H9 (cell line): ENCODE data around the gene VPS9D1. TPM values are rescaled to one million over a fixed set of nuclear protein-coding genes. Genes with fewer than 3 reads are reported as not detected.

Experiments
- DNase-seq: peaks from one replicate; pipeline ENCODE4 v3.0.0-alpha.2; 2017
- H2AFZ ChIP-seq: one replicate; pipeline ENCODE4 v1.6.1; 2013; ENCODE audit warnings: mild to moderate bottlenecking, low read length, control low read depth, moderate library complexity
- H2AK5ac ChIP-seq: 2 replicates; pipeline ENCODE4 v1.6.1; 2013; ENCODE audit warnings: low read length, control low read depth, mixed read lengths; ENCODE audit not compliant: insufficient read length
- H2BK120ac ChIP-seq: one replicate; pipeline ENCODE4 v1.6.1; 2013; ENCODE audit warnings: low read depth, mild to moderate bottlenecking, low read length, control low read depth, inconsistent platforms; ENCODE audit not compliant: poor library complexity, severe bottlenecking
- H2BK12ac ChIP-seq: 2 replicates; pipeline ENCODE4 v1.6.1; 2013; ENCODE audit warnings: low read length, control low read depth, mixed read lengths, low read depth; ENCODE audit not compliant: insufficient read length
- H2BK15ac ChIP-seq: 2 replicates; pipeline ENCODE4 v1.6.1; 2013; ENCODE audit warnings: low read depth, low read length, control low read depth
- H2BK20ac ChIP-seq: one replicate; pipeline ENCODE4 v1.6.1; 2013; ENCODE audit warnings: low read depth, mild to moderate bottlenecking, low read length, control low read depth, inconsistent platforms; ENCODE audit not compliant: poor library complexity, severe bottlenecking
- H2BK5ac ChIP-seq: 2 replicates; pipeline ENCODE4 v1.6.1; 2013; ENCODE audit warnings: low read length, control low read depth, mixed read lengths; ENCODE audit not compliant: insufficient read length
- H3K14ac ChIP-seq: 2 replicates; pipeline ENCODE4 v1.6.1; 2013; ENCODE audit warnings: low read length, control low read depth; ENCODE audit not compliant: insufficient read depth
- H3K18ac ChIP-seq: 2 replicates; pipeline ENCODE4 v1.6.1; 2013; ENCODE audit warnings: low read depth, mild to moderate bottlenecking, mixed read lengths, low read length, control low read depth; ENCODE audit not compliant: insufficient read length
- H3K23ac ChIP-seq: 2 replicates; pipeline ENCODE4 v1.6.1; 2013; ENCODE audit warnings: low read length, control low read depth, mixed read lengths, low read depth; ENCODE audit not compliant: insufficient read length
- H3K23me2 ChIP-seq: 2 replicates; pipeline ENCODE4 v1.6.1; 2013; ENCODE audit warnings: low read depth, mild to moderate bottlenecking, mixed read lengths, low read length, control low read depth; ENCODE audit not compliant: insufficient read length, poor library complexity, severe bottlenecking
- H3K27ac ChIP-seq: 2 replicates; pipeline ENCODE4 v1.5.1; 2013; ENCODE audit warnings: low read length, control low read depth, mixed read lengths, low read depth; ENCODE audit not compliant: insufficient read length
- H3K27me3 ChIP-seq: 2 replicates; pipeline ENCODE4 v1.6.1; 2013; ENCODE audit warnings: low read length, control low read depth, inconsistent platforms; ENCODE audit not compliant: insufficient read depth
- H3K4ac ChIP-seq: 2 replicates; pipeline ENCODE4 v1.6.1; 2013; ENCODE audit warnings: low read depth, mild to moderate bottlenecking, control low read depth, inconsistent platforms, low read length, moderate library complexity
- H3K4me1 ChIP-seq: 2 replicates; pipeline ENCODE4 v1.6.1; 2013; ENCODE audit warnings: low read length, control low read depth, inconsistent platforms; ENCODE audit not compliant: insufficient read depth
- H3K4me2 ChIP-seq: 2 replicates; pipeline ENCODE4 v1.6.1; 2013; ENCODE audit warnings: low read length, control low read depth, mixed read lengths; ENCODE audit not compliant: insufficient read length, insufficient read depth
- H3K56ac ChIP-seq: 2 replicates; pipeline ENCODE4 v1.6.1; 2013; ENCODE audit warnings: low read depth, mild to moderate bottlenecking, mixed read lengths, low read length, control low read depth; ENCODE audit not compliant: insufficient read length
- H3K79me1 ChIP-seq: 2 replicates; pipeline ENCODE4 v1.6.1; 2013; ENCODE audit warnings: low read depth, mild to moderate bottlenecking, moderate library complexity, low read length, control low read depth, inconsistent platforms; ENCODE audit not compliant: insufficient read depth, poor library complexity, severe bottlenecking
- H3K79me2 ChIP-seq: 2 replicates; pipeline ENCODE4 v1.6.1; 2013; ENCODE audit warnings: low read length, control low read depth, inconsistent platforms; ENCODE audit not compliant: insufficient read depth
- H3K9ac ChIP-seq: 2 replicates; pipeline ENCODE4 v1.6.1; 2013; ENCODE audit warnings: low read length, control low read depth, mixed read lengths; ENCODE audit not compliant: insufficient read length; ENCODE audit errors: extremely low read depth
- H3K9me3 ChIP-seq: one replicate; pipeline ENCODE4 v1.6.1; 2013; ENCODE audit warnings: low read depth, low read length, inconsistent platforms; ENCODE audit not compliant: control insufficient read depth
- H3T11ph ChIP-seq: one replicate; pipeline ENCODE4 v1.6.1; 2013; ENCODE audit warnings: mild to moderate bottlenecking, low read length, control low read depth, inconsistent platforms
- H4K20me1 ChIP-seq: one replicate; pipeline ENCODE4 v1.6.1; 2013; ENCODE audit not compliant: control insufficient read depth, insufficient read length, insufficient read depth
- H4K5ac ChIP-seq: 2 replicates; pipeline ENCODE4 v1.6.1; 2013; ENCODE audit warnings: low read depth, mild to moderate bottlenecking, mixed read lengths, low read length, control low read depth; ENCODE audit not compliant: insufficient read length
- H4K8ac ChIP-seq: replicated peaks from 2 replicates; pipeline ENCODE4 v1.6.1; 2013; ENCODE audit warnings: low read length, control low read depth, mixed read lengths, low read depth; ENCODE audit not compliant: insufficient read length
- H4K91ac ChIP-seq: 2 replicates; pipeline ENCODE4 v1.6.1; 2013; ENCODE audit warnings: low read depth, mild to moderate bottlenecking, moderate library complexity, mixed read lengths, low read length, control low read depth; ENCODE audit not compliant: insufficient read length
- H3K27ac Mint-ChIP-seq, 3 experiments: 2 replicates in 2 of 3; 3 replicates in 1 of 3; pipeline ENCODE4 v1.8.0; 2020 to 2021; ENCODE audit warnings: mixed read lengths in 3 of 3, mild to moderate bottlenecking in 1 of 3, moderate library complexity in 1 of 3
- H3K27me3 Mint-ChIP-seq: 2 replicates; pipeline ENCODE4 v1.8.0; 2021; ENCODE audit warnings: low read depth, mild to moderate bottlenecking, moderate library complexity, mixed read lengths
- H3K36me3 Mint-ChIP-seq, 3 experiments: 2 replicates in 2 of 3; 3 replicates in 1 of 3; pipeline ENCODE4 v1.8.0; 2020 to 2021; ENCODE audit warnings: low read depth in 3 of 3, mixed read lengths in 3 of 3; ENCODE audit not compliant: insufficient read depth in 1 of 3
- H3K4me1 Mint-ChIP-seq, 2 experiments: 2 replicates each; pipeline ENCODE4 v1.8.0; 2020; ENCODE audit warnings: mixed read lengths in 2 of 2
- H3K4me3 Mint-ChIP-seq, 2 experiments: 2 replicates in 1 of 2; 3 replicates in 1 of 2; pipeline ENCODE4 v1.8.0; 2020 to 2021; ENCODE audit warnings: mild to moderate bottlenecking in 2 of 2, mixed read lengths in 2 of 2, moderate library complexity in 1 of 2
- H3K9me3 Mint-ChIP-seq, 2 experiments: 2 replicates in 1 of 2; 3 replicates in 1 of 2; pipeline ENCODE4 v1.8.0; 2020; ENCODE audit warnings: mild to moderate bottlenecking in 2 of 2, mixed read lengths in 2 of 2, moderate library complexity in 1 of 2
- WGBS: extraction: QIAGEN DNeasy Blood & Tissue Kit; methylation state at CpG from one replicate; pipeline ENCODE4 v1.1.7; 2013; ENCODE audit warnings: missing lambda C conversion rate, low lambda C conversion rate, mixed read lengths; ENCODE audit not compliant: insufficient read length; ENCODE audit errors: extremely low coverage; 5-methylcytosine and 5-hydroxymethylcytosine counted together
- total RNA-seq: library from RNA; stranded (reverse); gene quantifications from 2 replicates; pipeline ENCODE4 v1.2.1, GENCODE V29; 2021
- TF ChIP-seq, protein P1 (sequence below): fragments of 200-600 bp; sonication (generic); conservative IDR thresholded peaks from 3 replicates; pipeline ENCODE4 v1.8.0; 2021; ENCODE audit warnings: antibody characterized with exemption, mild to moderate bottlenecking

VPS9D1 gene
- total RNA-seq, 1 experiment from 2014 or later: 6.0 TPM

DNA sequence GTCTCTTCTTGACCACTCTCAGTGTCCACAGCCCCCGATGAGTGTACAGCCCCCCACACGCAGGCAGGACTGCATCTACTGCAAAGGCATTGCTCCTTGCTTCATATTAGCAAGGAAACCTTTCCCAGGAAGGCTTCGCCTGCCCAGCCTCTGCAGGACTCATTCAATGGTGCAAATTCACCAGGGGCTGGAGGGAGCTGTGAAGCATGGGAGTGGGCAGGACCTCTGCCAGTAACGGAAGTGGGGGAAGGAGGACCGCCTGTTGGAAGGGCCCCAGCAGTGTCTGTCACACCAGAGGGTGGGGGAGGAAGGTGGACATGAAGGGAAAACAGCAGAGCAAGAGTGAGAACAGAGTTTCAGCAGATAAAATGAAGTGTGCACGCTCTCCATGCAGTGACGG, 60.6 kb downstream of the VPS9D1 start:
- no peak overlapping the region for H2AK5ac ChIP-seq
- H3K4ac ChIP-seq: no peak overlapping the region
- peaks cover under 1% of the 10 kb centered on the region for H3K79me1 ChIP-seq
- no peak overlapping the region for H4K8ac ChIP-seq
- TF ChIP-seq, protein P1, sequence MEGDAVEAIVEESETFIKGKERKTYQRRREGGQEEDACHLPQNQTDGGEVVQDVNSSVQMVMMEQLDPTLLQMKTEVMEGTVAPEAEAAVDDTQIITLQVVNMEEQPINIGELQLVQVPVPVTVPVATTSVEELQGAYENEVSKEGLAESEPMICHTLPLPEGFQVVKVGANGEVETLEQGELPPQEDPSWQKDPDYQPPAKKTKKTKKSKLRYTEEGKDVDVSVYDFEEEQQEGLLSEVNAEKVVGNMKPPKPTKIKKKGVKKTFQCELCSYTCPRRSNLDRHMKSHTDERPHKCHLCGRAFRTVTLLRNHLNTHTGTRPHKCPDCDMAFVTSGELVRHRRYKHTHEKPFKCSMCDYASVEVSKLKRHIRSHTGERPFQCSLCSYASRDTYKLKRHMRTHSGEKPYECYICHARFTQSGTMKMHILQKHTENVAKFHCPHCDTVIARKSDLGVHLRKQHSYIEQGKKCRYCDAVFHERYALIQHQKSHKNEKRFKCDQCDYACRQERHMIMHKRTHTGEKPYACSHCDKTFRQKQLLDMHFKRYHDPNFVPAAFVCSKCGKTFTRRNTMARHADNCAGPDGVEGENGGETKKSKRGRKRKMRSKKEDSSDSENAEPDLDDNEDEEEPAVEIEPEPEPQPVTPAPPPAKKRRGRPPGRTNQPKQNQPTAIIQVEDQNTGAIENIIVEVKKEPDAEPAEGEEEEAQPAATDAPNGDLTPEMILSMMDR: no peak
- no peak overlapping the region for H3K23ac ChIP-seq
- H3K9me3 ChIP-seq: no peaks in the 10 kb centered on the region
- H3T11ph ChIP-seq: no peak overlapping the region
- no peak for DNase-seq
- no peak overlapping the region for H2BK20ac ChIP-seq
- H3K27me3 ChIP-seq: no peaks in the 10 kb centered on the region
- Mint-ChIP-seq H3K36me3 (peaks cover 57 to 68% (median 63%) of the 10 kb centered on the region in 3 experiments), H3K27me3 (peaks cover 2% of the 10 kb centered on the region; the same call in 1 of the 2 replicates), H3K4me1 (peaks cover 9 to 14% of the 10 kb centered on the region in 2 experiments), H3K4me3 (no peak overlapping the region; a peak in 2 of 5 replicates), H3K27ac (no peak overlapping the region), H3K9me3 (peaks cover 12 to 20% of the 10 kb centered on the region in 2 experiments; a peak in 4 of 5 replicates)
- H4K91ac ChIP-seq: no peak overlapping the region
- no peak overlapping the region for H3K27ac ChIP-seq
- no peak overlapping the region for H3K14ac ChIP-seq
- no peak overlapping the region for H3K9ac ChIP-seq
- no peak overlapping the region for H2AFZ ChIP-seq
- H4K5ac ChIP-seq: no peak overlapping the region
- peaks cover 7% of the 10 kb centered on the region for H3K23me2 ChIP-seq
- H2BK15ac ChIP-seq: no peak overlapping the region
- H3K79me2 ChIP-seq: peaks cover 3% of the 10 kb centered on the region; the same call in 1 of the 2 replicates
- H2BK120ac ChIP-seq: no peak overlapping the region
- H3K4me2 ChIP-seq: no peak overlapping the region
- no peak overlapping the region for H3K18ac ChIP-seq
- H3K56ac ChIP-seq: no peak overlapping the region
- H4K20me1 ChIP-seq: no peaks in the 10 kb centered on the region
- no CpG with 5 or more reads among the region's 7 CpGs for WGBS
- H2BK5ac ChIP-seq: no peak overlapping the region
- H2BK12ac ChIP-seq: no peak overlapping the region
- no peaks in the 10 kb centered on the region for H3K4me1 ChIP-seq
